ENCODE measurements around the gene KCTD1.

Gene KCTD1

GRCh38 chr18:26479681-26480079 is 68.7 kb downstream of the KCTD1 start:
- no peak overlapping the region for H3K4me3 ChIP-seq (replicated peaks; ENCODE audit: low read depth, low read length)
- TF ChIP-seq CTCF (IDR thresholded peaks at IDR 0.05; ENCODE audit: low read depth, low read length, missing control alignments): no peak
- no peak for DNase-seq (ENCODE audit: extremely low read depth, low read depth)

- no peak overlapping the region for H3K4me3 ChIP-seq (replicated peaks; ENCODE audit: low read depth, low read length)
- DNase-seq (ENCODE audit: extremely low read depth, low read depth): no peak
- TF ChIP-seq CTCF (IDR thresholded peaks at IDR 0.05; ENCODE audit: low read depth, low read length, missing control alignments): no peak
These were observed 69.2 kb downstream of the KCTD1 start for GRCh38 chr18:26479065-26479680.

GRCh38 chr18:26477828-26478466 is 70.4 kb downstream of the KCTD1 start:
- DNase-seq (ENCODE audit: extremely low read depth, low read depth): no peak
- TF ChIP-seq CTCF (IDR thresholded peaks at IDR 0.05; ENCODE audit: low read depth, low read length, missing control alignments): no peak

GRCh38 chr18:26476697-26477096 is 71.7 kb downstream of the KCTD1 start:
- no peak for DNase-seq (ENCODE audit: extremely low read depth, low read depth)
- no peak for TF ChIP-seq CTCF (IDR thresholded peaks at IDR 0.05; ENCODE audit: low read depth, low read length, missing control alignments)
- H3K4me3 ChIP-seq (replicated peaks; ENCODE audit: low read depth, low read length): no peak overlapping the region

More at GRCh38 chr18:26477828-26478466, 70.4 kb downstream of the KCTD1 start:
- no peak overlapping the region for H3K4me3 ChIP-seq (replicated peaks; ENCODE audit: low read depth, low read length)

GRCh38 chr18:26474542-26474941 is 73.8 kb downstream of the KCTD1 start:
- no peak overlapping the region for H3K4me3 ChIP-seq (replicated peaks; ENCODE audit: low read depth, low read length)
- DNase-seq (ENCODE audit: extremely low read depth, low read depth): no peak
- no peak for TF ChIP-seq CTCF (IDR thresholded peaks at IDR 0.05; ENCODE audit: low read depth, low read length, missing control alignments)

- no peak for DNase-seq (ENCODE audit: extremely low read depth, low read depth)
- TF ChIP-seq CTCF (IDR thresholded peaks at IDR 0.05; ENCODE audit: low read depth, low read length, missing control alignments): no peak
These were observed 74.7 kb downstream of the KCTD1 start for GRCh38 chr18:26473672-26474071.

More at GRCh38 chr18:26473672-26474071, 74.7 kb downstream of the KCTD1 start:
- H3K4me3 ChIP-seq (replicated peaks; ENCODE audit: low read depth, low read length): no peak overlapping the region

Measured in HFF-Myc (cell line).